ENCODE measurements around the gene SNORC. TPM values are rescaled to one million over a fixed set of nuclear protein-coding genes. Genes with fewer than 3 reads are reported as not detected.

SNORC gene
- total RNA-seq, 1 donor from 2014 or later, result 0.96 TPM

DNA sequence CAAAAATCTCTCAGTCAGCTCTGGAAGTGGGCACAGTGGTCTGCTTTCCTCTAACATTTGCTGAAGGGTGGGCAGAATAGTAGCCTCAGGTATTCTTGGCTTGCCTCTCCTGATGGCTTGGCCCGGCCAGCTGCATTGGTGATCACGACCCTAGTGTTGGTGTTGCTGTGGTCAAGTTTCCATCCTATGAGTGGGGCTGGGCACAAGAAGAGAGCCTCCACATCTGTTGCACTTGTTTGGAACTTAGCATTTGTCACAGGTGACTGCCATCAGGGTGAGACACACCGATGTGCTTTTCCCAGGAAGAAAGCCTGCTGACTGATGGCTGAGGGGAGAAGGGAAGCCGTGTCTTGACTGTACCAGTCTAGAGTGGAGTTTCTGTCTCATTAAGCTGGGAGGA, 33.1 kb upstream of the SNORC start:
- no peak overlapping the region for H3K27ac ChIP-seq
- DNase-seq, result no peak
- H3K27me3 ChIP-seq, result no peaks in the 10 kb centered on the region
- peaks cover 22% of the 10 kb centered on the region for H3K4me1 ChIP-seq
- intact Hi-C loops (cut with DNase I), result no loop called here
- H3K9me3 ChIP-seq, result no peaks in the 10 kb centered on the region
- ATAC-seq, result no peak
- TF ChIP-seq, protein P1, sequence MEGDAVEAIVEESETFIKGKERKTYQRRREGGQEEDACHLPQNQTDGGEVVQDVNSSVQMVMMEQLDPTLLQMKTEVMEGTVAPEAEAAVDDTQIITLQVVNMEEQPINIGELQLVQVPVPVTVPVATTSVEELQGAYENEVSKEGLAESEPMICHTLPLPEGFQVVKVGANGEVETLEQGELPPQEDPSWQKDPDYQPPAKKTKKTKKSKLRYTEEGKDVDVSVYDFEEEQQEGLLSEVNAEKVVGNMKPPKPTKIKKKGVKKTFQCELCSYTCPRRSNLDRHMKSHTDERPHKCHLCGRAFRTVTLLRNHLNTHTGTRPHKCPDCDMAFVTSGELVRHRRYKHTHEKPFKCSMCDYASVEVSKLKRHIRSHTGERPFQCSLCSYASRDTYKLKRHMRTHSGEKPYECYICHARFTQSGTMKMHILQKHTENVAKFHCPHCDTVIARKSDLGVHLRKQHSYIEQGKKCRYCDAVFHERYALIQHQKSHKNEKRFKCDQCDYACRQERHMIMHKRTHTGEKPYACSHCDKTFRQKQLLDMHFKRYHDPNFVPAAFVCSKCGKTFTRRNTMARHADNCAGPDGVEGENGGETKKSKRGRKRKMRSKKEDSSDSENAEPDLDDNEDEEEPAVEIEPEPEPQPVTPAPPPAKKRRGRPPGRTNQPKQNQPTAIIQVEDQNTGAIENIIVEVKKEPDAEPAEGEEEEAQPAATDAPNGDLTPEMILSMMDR (IDR thresholded peaks at IDR 0.05), result no peak
- H3K36me3 ChIP-seq, result peaks cover 80% of the 10 kb centered on the region
- H3K4me3 ChIP-seq, result no peak overlapping the region

DNA sequence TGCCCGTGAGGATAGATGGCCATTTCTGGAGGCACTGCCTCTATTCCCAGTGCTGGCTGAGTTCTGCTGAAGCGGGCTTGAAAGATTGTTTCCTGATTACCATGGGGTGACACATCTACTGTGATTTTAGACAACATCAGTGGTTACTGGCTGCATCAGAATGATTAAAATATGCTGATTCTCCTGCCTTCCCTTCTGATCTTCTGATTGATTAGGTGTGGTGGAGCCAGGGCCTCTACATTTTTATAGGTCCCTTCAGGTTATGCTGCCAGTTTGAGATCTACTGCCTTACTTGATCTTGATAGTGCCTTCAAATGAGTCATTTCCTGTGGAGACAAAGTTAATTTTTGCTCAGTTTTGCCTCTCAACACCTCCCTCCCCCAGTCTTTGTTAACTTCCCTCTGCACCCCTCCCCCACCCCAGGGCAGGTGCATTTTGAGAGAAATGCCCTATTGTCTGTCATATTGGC, 31.6 kb upstream of the SNORC start:
- ATAC-seq (peak; percentile 40), DNase-seq (no peak)
- Histone ChIP-seq H3K27ac (peak overlapping the region; percentile 39), H3K9me3 (no peaks in the 10 kb centered on the region), H3K4me1 (peaks cover 22% of the 10 kb centered on the region), H3K4me3 (no peak overlapping the region), H3K27me3 (no peaks in the 10 kb centered on the region), H3K36me3 (peaks cover 74% of the 10 kb centered on the region)
- TF ChIP-seq, protein P1 (IDR thresholded peaks at IDR 0.05), result no peak
- intact Hi-C loops (cut with DNase I), result no loop called here

DNA sequence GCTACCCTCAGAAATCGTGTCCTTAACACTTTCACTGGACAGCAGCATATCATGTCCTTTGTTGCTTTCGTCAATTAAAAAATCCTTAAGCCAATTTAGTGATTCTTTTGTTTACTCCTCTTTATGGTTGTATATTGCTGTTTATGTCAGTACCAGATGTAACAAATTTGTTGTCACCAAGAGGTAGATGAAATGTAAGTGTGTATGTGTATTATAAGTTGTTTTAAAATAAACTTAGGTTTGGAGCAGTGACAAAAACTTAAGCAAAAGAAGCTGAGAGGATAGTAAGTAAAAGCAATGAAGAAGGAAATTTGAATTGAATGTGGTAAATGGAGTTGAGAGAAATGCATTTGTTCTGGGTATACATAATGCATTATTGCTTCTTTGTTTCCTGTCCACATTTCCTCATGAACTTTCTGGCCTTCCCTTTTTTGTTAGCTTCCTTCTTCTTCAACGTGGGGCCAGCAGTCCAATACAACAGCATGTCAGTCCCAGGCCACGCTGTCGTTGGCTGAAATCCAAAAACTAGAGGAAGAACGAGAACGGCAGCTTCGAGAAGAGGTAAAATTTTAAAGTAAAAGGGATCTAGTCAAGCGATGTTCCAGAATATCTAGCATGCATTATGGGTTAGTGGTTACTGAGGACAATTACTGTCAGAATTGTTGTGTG, 30.5 kb upstream of the SNORC start:
- peak; percentile 81 for ATAC-seq
- Histone ChIP-seq H3K36me3 (peaks cover 74% of the 10 kb centered on the region), H3K27ac (no peak overlapping the region)

DNA sequence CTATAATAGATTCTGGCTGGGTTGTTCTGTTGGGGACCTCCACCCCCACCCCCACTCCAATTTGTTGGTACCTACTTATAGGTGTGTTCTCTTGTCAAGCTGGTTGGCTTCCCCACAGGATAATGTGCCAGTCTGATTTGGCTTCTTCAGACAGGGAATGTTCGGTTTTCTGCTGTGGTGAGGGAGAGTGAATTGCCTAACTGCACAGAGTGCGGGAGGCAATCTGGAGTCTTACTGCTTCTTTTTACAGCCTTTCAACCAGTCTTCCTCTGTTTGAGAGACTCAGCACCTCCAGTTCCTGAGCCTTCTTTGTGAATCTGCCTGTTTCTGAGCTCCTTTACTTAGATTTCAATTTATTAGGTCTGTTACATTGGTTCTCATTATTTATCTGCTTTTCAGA, 27.4 kb upstream of the SNORC start:
- no peaks in the 10 kb centered on the region for H3K27me3 ChIP-seq
- peak; percentile 65 for ATAC-seq
- peaks cover 21% of the 10 kb centered on the region for H3K4me1 ChIP-seq
- TF ChIP-seq, protein P1 (IDR thresholded peaks at IDR 0.05), result no peak
- intact Hi-C loops (cut with DNase I), result loop anchor here (10.0 kb wide), 1 partner anchor 412 kb away; the partner anchor contains the start of gene ATG16L1
- DNase-seq, result no peak
- H3K9me3 ChIP-seq, result no peaks in the 10 kb centered on the region
- no peak overlapping the region for H3K4me3 ChIP-seq
- peaks cover 77% of the 10 kb centered on the region for H3K36me3 ChIP-seq
- H3K27ac ChIP-seq, result no peak overlapping the region

More for the DNA sequence above, 30.5 kb upstream of the SNORC start:
- intact Hi-C loops (cut with DNase I), result loop anchor here (10.0 kb wide), 1 partner anchor 415 kb away; the partner anchor contains the start of gene ATG16L1
- TF ChIP-seq, protein P1 (IDR thresholded peaks at IDR 0.05), result no peak
- DNase-seq, result no peak
- H3K4me1 ChIP-seq, result peaks cover 22% of the 10 kb centered on the region
- H3K27me3 ChIP-seq, result no peaks in the 10 kb centered on the region
- no peak overlapping the region for H3K4me3 ChIP-seq
- H3K9me3 ChIP-seq, result no peaks in the 10 kb centered on the region

DNA sequence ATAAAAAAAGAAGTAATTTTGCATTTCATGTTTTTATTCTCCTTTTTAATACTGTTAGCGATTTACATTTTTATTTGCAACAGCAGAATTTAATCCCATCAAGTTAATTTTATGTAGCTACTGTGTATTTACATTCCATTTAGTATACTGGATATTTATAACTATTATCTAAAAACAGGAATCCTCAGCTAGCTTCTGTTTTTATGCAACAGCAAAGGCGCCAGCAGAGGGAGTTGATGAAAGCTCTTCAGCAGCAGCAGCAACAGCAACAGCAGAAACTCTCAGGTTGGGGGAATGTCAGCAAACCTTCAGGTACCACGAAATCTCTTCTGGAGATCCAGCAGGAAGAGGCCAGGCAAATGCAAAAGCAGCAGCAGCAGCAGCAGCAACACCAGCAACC, 26.2 kb upstream of the SNORC start:
- H3K9me3 ChIP-seq, result no peaks in the 10 kb centered on the region
- H3K4me1 ChIP-seq, result peaks cover 10% of the 10 kb centered on the region
- intact Hi-C loops (cut with DNase I), result loop anchor here (10.0 kb wide), 1 partner anchor 411 kb away; the partner anchor contains the start of gene ATG16L1
- TF ChIP-seq, protein P1 (IDR thresholded peaks at IDR 0.05), result no peak
- H3K4me3 ChIP-seq, result no peak overlapping the region
- no peaks in the 10 kb centered on the region for H3K27me3 ChIP-seq
- H3K27ac ChIP-seq, result no peak overlapping the region
- H3K36me3 ChIP-seq, result peaks cover 86% of the 10 kb centered on the region
- ATAC-seq, result no peak
- DNase-seq, result no peak

Measured in upper lobe of right lung (tissue), 1 donor.